ENCODE data around the gene EPG5. TPM values are rescaled to one million over a fixed set of nuclear protein-coding genes. Genes with fewer than 3 reads are reported as not detected.

The EPG5 gene
- total and polyA plus RNA-seq, 2 experiments from 2014 or later: 4.6 to 32.1 TPM

DNA sequence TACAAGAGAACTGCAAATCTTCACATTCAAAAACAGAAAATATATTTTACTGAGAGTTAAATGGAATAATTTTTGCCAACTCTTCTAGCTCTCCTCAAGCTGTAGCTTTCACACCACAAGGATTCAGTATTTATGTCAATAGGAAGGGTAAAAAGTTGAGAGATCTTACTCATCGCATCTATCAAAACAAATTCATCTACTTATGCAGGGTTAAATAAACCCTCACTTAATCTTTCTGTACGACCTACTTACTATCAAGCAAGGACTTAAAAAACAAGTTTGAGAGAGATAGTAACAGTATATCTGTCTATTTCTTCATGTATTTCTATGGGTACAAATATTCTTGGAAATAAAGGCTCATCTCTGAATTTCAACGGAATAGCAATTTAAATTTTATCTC, 106.2 kb downstream of the EPG5 start:
- H3K79me2 ChIP-seq: no peaks in the 10 kb centered on the region
- H3K27me3 ChIP-seq: no peaks in the 10 kb centered on the region
- no peaks in the 10 kb centered on the region for H3K4me1 ChIP-seq (ENCODE audit: insufficient read depth)
- H4K20me1 ChIP-seq (ENCODE audit: insufficient read depth, poor library complexity, severe bottlenecking): no peaks in the 10 kb centered on the region
- 91% methylated on average over 3 of the region's 3 CpGs for WGBS (ENCODE audit: low lambda C conversion rate, missing lambda C conversion rate)
- no peaks in the 10 kb centered on the region for H3K9me2 ChIP-seq (replicated peaks; ENCODE audit: insufficient read depth)
- H3K36me3 ChIP-seq (replicated peaks; ENCODE audit: insufficient read depth, low read depth): no peaks in the 10 kb centered on the region
- no peaks in the 10 kb centered on the region for H3K9me3 ChIP-seq (ENCODE audit: low read depth)
- no peak for TF ChIP-seq EZH2phosphoT487 (IDR thresholded peaks at IDR 0.05; ENCODE audit: low read depth, severe bottlenecking, unreplicated experiment)
- no peak for TF ChIP-seq CTCF (IDR thresholded peaks at IDR 0.05; ENCODE audit: poor library complexity)
- TF ChIP-seq EZH2 (IDR thresholded peaks at IDR 0.05; ENCODE audit: borderline replicate concordance): no peak
- no peak overlapping the region for H2AFZ ChIP-seq
- H3K4me3 ChIP-seq: no peak overlapping the region
- H3K27ac ChIP-seq: no peak overlapping the region
- no peak for DNase-seq (ENCODE audit: low spot score)
- H3K4me2 ChIP-seq: no peak overlapping the region

DNA sequence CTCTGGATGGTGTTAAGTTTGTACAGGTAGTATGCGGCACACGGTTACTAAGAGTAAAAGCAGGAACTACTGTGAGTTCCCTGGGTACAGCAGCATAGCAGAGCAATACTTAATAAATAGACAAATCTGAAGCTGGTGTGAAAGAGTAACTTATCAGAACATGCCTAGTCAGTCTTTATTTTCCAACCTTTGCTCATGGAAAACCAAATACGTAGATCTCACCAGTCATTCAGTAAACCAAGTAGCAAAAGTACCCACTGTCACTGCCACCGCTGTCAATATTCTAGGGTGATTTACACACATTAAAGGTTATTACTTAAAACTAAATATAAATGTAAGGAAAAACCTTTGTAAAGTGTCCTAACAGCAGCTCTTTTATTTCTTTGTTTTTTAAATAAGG, 106.6 kb downstream of the EPG5 start:
- Histone ChIP-seq H3K27ac (no peak overlapping the region), H3K9me3 (ENCODE audit: low read depth) (no peaks in the 10 kb centered on the region), H3K27me3 (no peaks in the 10 kb centered on the region), H3K4me2 (no peak overlapping the region), H3K79me2 (no peaks in the 10 kb centered on the region), H3K36me3 (replicated peaks; ENCODE audit: insufficient read depth, low read depth) (no peaks in the 10 kb centered on the region), H4K20me1 (ENCODE audit: insufficient read depth, poor library complexity, severe bottlenecking) (no peaks in the 10 kb centered on the region), H3K4me1 (ENCODE audit: insufficient read depth) (no peaks in the 10 kb centered on the region), H2AFZ (no peak overlapping the region), H3K9me2 (replicated peaks; ENCODE audit: insufficient read depth) (no peaks in the 10 kb centered on the region), H3K4me3 (no peak overlapping the region)
- TF ChIP-seq EZH2 (IDR thresholded peaks at IDR 0.05; ENCODE audit: borderline replicate concordance) (no peak), EZH2phosphoT487 (IDR thresholded peaks at IDR 0.05; ENCODE audit: low read depth, severe bottlenecking, unreplicated experiment) (no peak), CTCF (IDR thresholded peaks at IDR 0.05; ENCODE audit: poor library complexity) (no peak)
- 98% methylated on average over 4 of the region's 4 CpGs for WGBS (ENCODE audit: low lambda C conversion rate, missing lambda C conversion rate)
- DNase-seq (ENCODE audit: low spot score): no peak

GRCh38 chr18:45859334-45859733, 107.8 kb downstream of the EPG5 start:
- TF ChIP-seq EZH2phosphoT487 (IDR thresholded peaks at IDR 0.05; ENCODE audit: low read depth, severe bottlenecking, unreplicated experiment) (no peak), EZH2 (IDR thresholded peaks at IDR 0.05; ENCODE audit: borderline replicate concordance) (no peak), CTCF (IDR thresholded peaks at IDR 0.05; ENCODE audit: poor library complexity) (no peak)
- H3K9me2 ChIP-seq (replicated peaks; ENCODE audit: insufficient read depth): no peaks in the 10 kb centered on the region
- H3K27me3 ChIP-seq: no peaks in the 10 kb centered on the region
- H2AFZ ChIP-seq: no peak overlapping the region
- no peaks in the 10 kb centered on the region for H3K36me3 ChIP-seq (replicated peaks; ENCODE audit: insufficient read depth, low read depth)
- no peak for DNase-seq (ENCODE audit: low spot score)
- no peaks in the 10 kb centered on the region for H3K79me2 ChIP-seq
- H3K4me1 ChIP-seq (ENCODE audit: insufficient read depth): no peaks in the 10 kb centered on the region
- H3K27ac ChIP-seq: no peak overlapping the region
- no peak overlapping the region for H3K4me3 ChIP-seq
- H4K20me1 ChIP-seq (ENCODE audit: insufficient read depth, poor library complexity, severe bottlenecking): no peaks in the 10 kb centered on the region
- 90% methylated on average over 3 of the region's 3 CpGs for WGBS (ENCODE audit: low lambda C conversion rate, missing lambda C conversion rate)
- H3K4me2 ChIP-seq: no peak overlapping the region
- H3K9me3 ChIP-seq (ENCODE audit: low read depth): no peaks in the 10 kb centered on the region

DNA sequence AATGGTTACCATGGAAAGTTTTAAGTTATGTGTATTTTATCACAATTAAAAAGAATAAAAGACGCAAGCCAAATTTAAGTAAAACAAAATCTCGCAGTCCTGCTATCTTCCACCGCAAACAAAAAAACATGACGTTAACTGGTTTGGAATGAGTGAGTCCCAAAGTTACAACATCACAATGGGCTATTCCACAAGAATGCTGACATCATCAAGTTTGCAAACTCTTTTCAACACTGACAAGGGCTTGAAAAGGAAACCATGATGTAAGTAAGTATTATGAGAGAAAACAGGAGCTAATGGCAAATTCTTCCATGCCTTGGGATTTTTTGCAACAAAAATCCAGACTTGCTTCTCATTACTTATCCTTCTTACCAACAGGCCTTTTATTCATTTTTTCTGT, 110.6 kb downstream of the EPG5 start:
- Histone ChIP-seq H3K4me3 (no peak overlapping the region), H3K9me3 (ENCODE audit: low read depth) (no peaks in the 10 kb centered on the region), H3K4me2 (no peak overlapping the region), H3K36me3 (replicated peaks; ENCODE audit: insufficient read depth, low read depth) (no peaks in the 10 kb centered on the region), H3K79me2 (no peaks in the 10 kb centered on the region), H3K27ac (no peak overlapping the region), H2AFZ (no peak overlapping the region), H3K9me2 (replicated peaks; ENCODE audit: insufficient read depth) (no peaks in the 10 kb centered on the region), H3K27me3 (no peaks in the 10 kb centered on the region), H4K20me1 (ENCODE audit: insufficient read depth, poor library complexity, severe bottlenecking) (no peaks in the 10 kb centered on the region), H3K4me1 (ENCODE audit: insufficient read depth) (peaks cover 6% of the 10 kb centered on the region)
- TF ChIP-seq CTCF (IDR thresholded peaks at IDR 0.05; ENCODE audit: poor library complexity) (no peak), EZH2 (IDR thresholded peaks at IDR 0.05; ENCODE audit: borderline replicate concordance) (no peak), EZH2phosphoT487 (IDR thresholded peaks at IDR 0.05; ENCODE audit: low read depth, severe bottlenecking, unreplicated experiment) (no peak)
- DNase-seq (ENCODE audit: low spot score): no peak
- WGBS (ENCODE audit: low lambda C conversion rate, missing lambda C conversion rate): 79% methylated on average over 4 of the region's 4 CpGs
